Mucosa of rectum (tissue), 2 donors: ENCODE data around the gene IL16.

ENCODE experiments used
- H3K27ac ChIP-seq, 2 donors: one replicate each; pipeline ENCODE4 v1.7.0; 2013; ENCODE audit warnings: inconsistent platforms in 2 of 2, low read depth in 2 of 2, low read length in 2 of 2
- H3K27me3 ChIP-seq, 2 donors: one replicate each; pipeline ENCODE4 v1.7.0; 2013; ENCODE audit warnings: low read length in 2 of 2; ENCODE audit not compliant: control insufficient read depth in 2 of 2, insufficient read depth in 2 of 2
- H3K36me3 ChIP-seq, 2 donors: one replicate each; pipeline ENCODE4 v1.7.0; 2013; ENCODE audit warnings: low read length in 2 of 2; ENCODE audit not compliant: control insufficient read depth in 2 of 2, insufficient read depth in 2 of 2
- H3K4me1 ChIP-seq, 2 donors: one replicate each; pipeline ENCODE4 v1.7.0; 2013; ENCODE audit warnings: low read length in 2 of 2, mild to moderate bottlenecking in 1 of 2; ENCODE audit not compliant: control insufficient read depth in 2 of 2, insufficient read depth in 2 of 2
- H3K4me3 ChIP-seq, 2 donors: one replicate each; pipeline ENCODE4 v1.7.0; 2013; ENCODE audit warnings: low read length in 2 of 2
- H3K9ac ChIP-seq, 2 donors: one replicate each; pipeline ENCODE4 v1.7.0; 2013; ENCODE audit warnings: low read length in 2 of 2, low read depth in 1 of 2, mild to moderate bottlenecking in 1 of 2
- H3K9me3 ChIP-seq, 2 donors: one replicate each; pipeline ENCODE4 v1.7.0; 2013; ENCODE audit warnings: low read length in 2 of 2; ENCODE audit not compliant: control insufficient read depth in 2 of 2
- donor health status: healthy.
- donor health status: Normal muscosa, but diverticular disease.

Gene IL16

DNA sequence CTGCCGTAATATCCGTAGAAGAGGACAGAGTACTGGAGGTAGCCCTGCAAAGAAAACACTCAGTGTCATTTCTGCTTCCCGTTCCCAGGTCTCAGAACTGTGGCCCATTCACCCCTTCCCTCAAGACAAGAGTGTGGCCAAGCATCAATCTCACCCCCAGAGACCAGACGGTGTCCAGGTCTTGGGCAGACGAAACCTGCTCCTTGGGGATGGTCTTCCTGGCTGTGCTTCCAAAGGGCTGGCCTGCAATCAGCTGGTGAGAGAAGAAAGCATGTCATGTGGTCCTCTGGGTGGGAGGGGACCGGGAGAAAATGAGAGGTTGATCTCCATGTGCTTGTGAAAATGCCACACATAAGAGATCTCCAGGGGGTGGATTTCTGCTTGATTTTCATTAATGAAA lies 161.6 kb downstream of the IL16 start:
- no peak overlapping the region for H3K9ac ChIP-seq
- H3K9me3 ChIP-seq = no peaks in the 10 kb centered on the region
- H3K4me3 ChIP-seq = no peak overlapping the region
- no peak overlapping the region for H3K27ac ChIP-seq
- no peaks in the 10 kb centered on the region for H3K4me1 ChIP-seq
- no peaks in the 10 kb centered on the region for H3K36me3 ChIP-seq
- H3K27me3 ChIP-seq = no peaks in the 10 kb centered on the region

GRCh38 chr15:81360491-81360890 lies 163.8 kb downstream of the IL16 start:
- no peaks in the 10 kb centered on the region for H3K36me3 ChIP-seq
- no peak overlapping the region for H3K27ac ChIP-seq
- H3K4me3 ChIP-seq = no peak overlapping the region
- no peaks in the 10 kb centered on the region for H3K27me3 ChIP-seq
- H3K4me1 ChIP-seq = peaks cover 0 to 2% of the 10 kb centered on the region in 2 donors
- no peaks in the 10 kb centered on the region for H3K9me3 ChIP-seq
- no peak overlapping the region for H3K9ac ChIP-seq

GRCh38 chr15:81361891-81362290 lies 165.2 kb downstream of the IL16 start:
- no peaks in the 10 kb centered on the region for H3K36me3 ChIP-seq
- H3K4me3 ChIP-seq = no peak overlapping the region
- H3K9ac ChIP-seq = no peak overlapping the region
- H3K9me3 ChIP-seq = no peaks in the 10 kb centered on the region
- H3K27me3 ChIP-seq = no peaks in the 10 kb centered on the region
- H3K4me1 ChIP-seq = peaks cover 0 to 2% of the 10 kb centered on the region in 2 donors
- no peak overlapping the region for H3K27ac ChIP-seq

DNA sequence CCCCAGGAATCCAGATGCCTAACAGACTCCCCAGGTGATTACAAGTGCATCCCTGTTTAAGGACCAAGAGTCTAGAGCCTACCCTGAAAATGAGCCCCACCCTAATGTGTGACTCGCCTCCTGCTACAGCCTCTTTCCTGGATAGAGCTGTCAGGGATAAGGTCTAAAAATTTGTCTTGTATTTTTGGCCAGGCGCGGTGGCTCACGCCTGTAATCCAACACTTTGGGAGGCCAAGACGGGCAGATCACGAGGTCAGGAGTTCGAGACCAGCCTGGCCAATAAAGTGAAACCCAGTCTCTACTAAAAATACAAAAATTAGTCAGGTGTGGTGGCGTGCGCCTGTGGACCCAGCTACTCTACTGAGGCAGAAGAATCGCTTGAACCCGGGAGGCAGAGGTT lies 166.1 kb downstream of the IL16 start:
- no peak overlapping the region for H3K27ac ChIP-seq
- no peaks in the 10 kb centered on the region for H3K27me3 ChIP-seq
- H3K4me3 ChIP-seq = no peak overlapping the region
- peaks cover 0 to 2% of the 10 kb centered on the region in 2 donors for H3K4me1 ChIP-seq
- no peaks in the 10 kb centered on the region for H3K9me3 ChIP-seq
- no peaks in the 10 kb centered on the region for H3K36me3 ChIP-seq
- no peak overlapping the region for H3K9ac ChIP-seq

- Histone ChIP-seq H3K27ac (no peak overlapping the region), H3K36me3 (no peaks in the 10 kb centered on the region), H3K9me3 (no peaks in the 10 kb centered on the region), H3K27me3 (no peaks in the 10 kb centered on the region), H3K4me3 (no peak overlapping the region), H3K9ac (no peak overlapping the region), H3K4me1 (peaks cover 0 to 2% of the 10 kb centered on the region in 2 donors)
Measured at GRCh38 chr15:81363276-81363675, 166.6 kb downstream of the IL16 start.
